Spleen (tissue), 11 donors: ENCODE results near the gene NFKBIZ. TPM values are rescaled to one million over a fixed set of nuclear protein-coding genes. Genes with fewer than 3 reads are reported as not detected.
"Not testable (repeated sequence)": the region's sequence is repeated elsewhere in the genome, so short reads cannot be mapped to it uniquely, and the experiment has no call there.

Experiments used
- DNase-seq: peaks from one replicate; pipeline ENCODE4 v3.0.0-alpha.2; 2020
- H3K27ac ChIP-seq, 8 donors: fragments of 200-600 bp; sonication (generic) in 7 of 8; 1 replicate in 4 of 8; 2 replicates in 4 of 8; pipeline versions ENCODE4 v1.5.0 to v1.8.0; 2016 to 2021; ENCODE audit warnings: inconsistent platforms in 4 of 8, mild to moderate bottlenecking in 4 of 8, moderate library complexity in 1 of 8
- H3K27me3 ChIP-seq, 7 donors: fragments of 200-600 bp; sonication (generic) in 6 of 7; replicated peaks in 1 of 7; 1 replicate in 4 of 7; 2 replicates in 3 of 7; pipeline versions ENCODE4 v1.5.0 to v1.8.0; 2016 to 2021; ENCODE audit warnings: inconsistent platforms in 3 of 7, mild to moderate bottlenecking in 1 of 7
- H3K36me3 ChIP-seq, 6 donors: fragments of 200-600 bp; sonication (generic) in 5 of 6; 1 replicate in 4 of 6; 2 replicates in 2 of 6; pipeline versions ENCODE4 v1.5.0 to v1.8.0; 2016 to 2021; ENCODE audit warnings: inconsistent platforms in 2 of 6
- H3K4me1 ChIP-seq, 6 donors: fragments of 200-600 bp; sonication (generic) in 5 of 6; 1 replicate in 3 of 6; 2 replicates in 3 of 6; pipeline versions ENCODE4 v1.5.0 to v1.8.0; 2016 to 2021; ENCODE audit warnings: inconsistent platforms in 3 of 6
- H3K4me3 ChIP-seq, 8 donors: fragments of 200-600 bp; sonication (generic) in 7 of 8; 1 replicate in 4 of 8; 2 replicates in 4 of 8; pipeline versions ENCODE4 v1.5.0 to v1.8.0; 2016 to 2021; ENCODE audit warnings: inconsistent platforms in 4 of 8, mild to moderate bottlenecking in 4 of 8, moderate library complexity in 2 of 8
- H3K9me3 ChIP-seq, 8 donors: fragments of 200-600 bp; sonication (generic) in 7 of 8; 1 replicate in 4 of 8; 2 replicates in 4 of 8; pipeline versions ENCODE4 v1.5.0 to v1.8.0; 2016 to 2021; ENCODE audit warnings: inconsistent platforms in 4 of 8
- POLR2A ChIP-seq, 3 donors: fragments of 450-650 bp; IDR thresholded peaks; one replicate each; pipeline ENCODE4 v1.5.1; 2017; ENCODE audit warnings: antibody characterized with exemption in 3 of 3, mild to moderate bottlenecking in 1 of 3
- POLR2AphosphoS5 ChIP-seq, 3 donors: sonication (generic); formaldehyde crosslinking; IDR thresholded peaks; one replicate each; pipeline ENCODE4 v1.5.1; 2017; ENCODE audit warnings: antibody characterized with exemption in 3 of 3
- WGBS, 5 donors: extraction: QIAGEN DNeasy Blood & Tissue Kit in 3 of 5; methylation state at CpG; one replicate each; pipeline versions ENCODE4 v1.1.5 to v1.1.7; 2013 to 2018; 5-methylcytosine and 5-hydroxymethylcytosine counted together
- intact Hi-C: fragments of 100-400 bp; cut with DNase I; formaldehyde crosslinking; loops from one replicate; pipeline ENCODE4 v1.15.0; 2023; ENCODE audit warnings: low total_unique reads
- polyA plus RNA-seq, 3 donors: library from polyadenylated mRNA; stranded (reverse); fragments of 200-250 nt; gene quantifications; one replicate each; pipeline ENCODE4 v1.2.1, GENCODE V29; 2013
- total RNA-seq, 7 donors: library from RNA; depleted of rRNA in 3 of 7; stranded (reverse); fragments of >200 nt in 3 of 7; fragmentation: NEBNext Ultra II Directional in 4 of 7; extraction: Animal tissue kit (Norgen Biotek cat#: 25700) in 4 of 7; gene quantifications; one replicate each; pipeline versions ENCODE4 v1.1.0 to v1.2.1, GENCODE V29; 2016 to 2021
- TF ChIP-seq, protein P1 (sequence below), 11 experiments: fragments of 200-600 bp in 7 of 11; fragments of 450-650 bp in 4 of 11; sonication (generic) in 4 of 11; IDR thresholded peaks in 8 of 11; conservative IDR thresholded peaks in 3 of 11; 1 replicate in 7 of 11; 2 replicates in 4 of 11; pipeline versions ENCODE4 v1.4.0 to v1.8.0; 2016 to 2021; ENCODE audit warnings: antibody characterized with exemption in 11 of 11, inconsistent platforms in 4 of 11, mild to moderate bottlenecking in 1 of 11
- donor health status: healthy with polysubstance abuse.
- donor health status: DM: no; HTN: no; CAD: no; lungs with moderate emphysema.
- donor health status: DM: no; HTN: no; CAD: no.
- donor health status: Bipolar disorder and iron deficiency.
- donor health status: healthy.
- donor health status: DM: no; HTN: no; CAD: no.
- donor health status: DM: yes; HTN: yes; CAD: no.

NFKBIZ gene
- total and polyA plus RNA-seq, 10 donors, result 11.6 to 220 (median 90.1) TPM

DNA sequence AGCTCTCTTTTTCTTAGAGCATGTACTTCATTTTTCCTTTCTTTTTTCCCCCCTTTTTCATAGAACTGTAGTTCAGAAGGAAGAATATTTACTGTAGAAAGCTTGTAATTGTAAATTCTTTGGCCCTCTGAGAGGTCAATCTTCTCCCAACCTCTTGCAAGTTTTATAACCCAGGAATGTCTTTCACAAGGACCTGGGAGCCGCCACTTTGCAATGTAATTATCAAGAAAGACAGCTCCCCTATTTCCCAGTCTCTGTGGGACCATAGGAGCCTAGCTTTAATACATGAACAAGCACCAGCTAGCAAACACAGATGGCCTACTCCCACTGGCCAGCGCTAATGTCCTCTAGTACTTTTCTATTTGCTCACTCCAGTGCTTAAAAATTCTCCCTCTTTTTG lies 51.4 kb downstream of the NFKBIZ start:
- 72 to 98% (median 97%) methylated on average over 2 of the region's 2 CpGs for WGBS, 5 donors
- intact Hi-C loops, result no loop called here
- DNase-seq, result no peak
- H3K4me3 ChIP-seq, result no peak overlapping the region
- no peaks in the 10 kb centered on the region for H3K27me3 ChIP-seq
- TF ChIP-seq POLR2AphosphoS5 (IDR thresholded peaks at IDR 0.05), result no peak
- TF ChIP-seq, protein P1, sequence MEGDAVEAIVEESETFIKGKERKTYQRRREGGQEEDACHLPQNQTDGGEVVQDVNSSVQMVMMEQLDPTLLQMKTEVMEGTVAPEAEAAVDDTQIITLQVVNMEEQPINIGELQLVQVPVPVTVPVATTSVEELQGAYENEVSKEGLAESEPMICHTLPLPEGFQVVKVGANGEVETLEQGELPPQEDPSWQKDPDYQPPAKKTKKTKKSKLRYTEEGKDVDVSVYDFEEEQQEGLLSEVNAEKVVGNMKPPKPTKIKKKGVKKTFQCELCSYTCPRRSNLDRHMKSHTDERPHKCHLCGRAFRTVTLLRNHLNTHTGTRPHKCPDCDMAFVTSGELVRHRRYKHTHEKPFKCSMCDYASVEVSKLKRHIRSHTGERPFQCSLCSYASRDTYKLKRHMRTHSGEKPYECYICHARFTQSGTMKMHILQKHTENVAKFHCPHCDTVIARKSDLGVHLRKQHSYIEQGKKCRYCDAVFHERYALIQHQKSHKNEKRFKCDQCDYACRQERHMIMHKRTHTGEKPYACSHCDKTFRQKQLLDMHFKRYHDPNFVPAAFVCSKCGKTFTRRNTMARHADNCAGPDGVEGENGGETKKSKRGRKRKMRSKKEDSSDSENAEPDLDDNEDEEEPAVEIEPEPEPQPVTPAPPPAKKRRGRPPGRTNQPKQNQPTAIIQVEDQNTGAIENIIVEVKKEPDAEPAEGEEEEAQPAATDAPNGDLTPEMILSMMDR (IDR thresholded peaks at IDR 0.05 in 8 of 11, conservative IDR thresholded peaks at IDR 0.05 in 3 of 11), result no peak
- no peak for TF ChIP-seq POLR2A (IDR thresholded peaks at IDR 0.05)
- H3K36me3 ChIP-seq, result no peaks in the 10 kb centered on the region
- peaks cover 0 to 35% (median 16%) of the 10 kb centered on the region in 6 donors for H3K4me1 ChIP-seq
- H3K27ac ChIP-seq, result no peak overlapping the region
- H3K9me3 ChIP-seq, result peaks cover 0 to 9% (median 3%) of the 10 kb centered on the region in 8 donors

DNA sequence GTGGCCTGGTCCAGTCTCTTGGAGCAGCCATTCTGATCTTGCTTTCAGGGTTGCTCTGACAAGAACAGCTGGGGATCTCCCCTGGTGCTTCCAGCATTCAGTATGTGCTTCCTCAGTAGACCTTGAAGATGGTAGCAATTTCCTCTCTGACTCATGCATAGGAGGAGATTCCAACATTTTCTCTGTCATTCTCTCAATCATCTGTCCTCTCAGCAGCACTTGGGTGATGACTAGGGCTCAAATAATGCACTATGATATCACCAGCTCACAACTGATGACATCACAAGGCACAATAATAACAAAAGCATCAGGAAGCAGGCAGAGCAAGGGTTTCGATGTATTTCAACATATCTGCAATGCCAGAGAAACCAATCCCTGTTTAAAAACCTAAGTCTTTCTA lies 52.7 kb downstream of the NFKBIZ start:
- no peak for DNase-seq
- no peak overlapping the region for H3K4me3 ChIP-seq
- H3K36me3 ChIP-seq, result no peaks in the 10 kb centered on the region
- intact Hi-C loops, result no loop called here
- peaks cover 0 to 35% (median 16%) of the 10 kb centered on the region in 6 donors for H3K4me1 ChIP-seq
- peaks cover 0 to 11% (median 4%) of the 10 kb centered on the region in 8 donors for H3K9me3 ChIP-seq
- TF ChIP-seq, protein P1 (IDR thresholded peaks at IDR 0.05 in 8 of 11, conservative IDR thresholded peaks at IDR 0.05 in 3 of 11), result no peak
- no peak for TF ChIP-seq POLR2AphosphoS5 (IDR thresholded peaks at IDR 0.05)
- no peak for TF ChIP-seq POLR2A (IDR thresholded peaks at IDR 0.05)
- WGBS, 5 donors, result 38 to 80% (median 52%) methylated on average over 1 of the region's 1 CpG
- H3K27me3 ChIP-seq, result no peaks in the 10 kb centered on the region
- H3K27ac ChIP-seq, result peak overlapping the region in 1 of 8 donors; percentile 15

DNA sequence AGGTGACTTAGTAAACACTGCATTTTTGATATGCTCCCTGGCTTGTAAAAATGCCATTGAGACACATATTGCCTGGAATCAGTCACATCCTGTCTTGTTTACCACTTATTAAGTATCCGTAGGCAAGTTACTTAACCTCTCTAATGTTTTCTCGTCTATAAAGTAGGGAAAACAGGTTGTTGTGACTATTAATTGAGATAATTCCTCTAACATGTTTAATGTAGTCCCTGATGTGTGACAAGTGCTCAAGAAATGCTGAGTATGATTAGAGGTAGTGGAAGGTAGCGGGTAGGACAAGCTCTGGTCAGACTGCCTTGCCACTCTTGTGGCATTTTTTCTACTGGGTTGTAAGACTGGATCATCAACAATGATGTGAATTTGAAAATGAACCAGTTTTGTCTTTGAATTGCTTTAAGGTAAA lies 54.1 kb downstream of the NFKBIZ start:
- no peaks in the 10 kb centered on the region for H3K27me3 ChIP-seq
- no peaks in the 10 kb centered on the region for H3K36me3 ChIP-seq
- H3K27ac ChIP-seq, result no peak overlapping the region
- intact Hi-C loops, result no loop called here
- 80 to 89% (median 82%) methylated on average over 3 of the region's 3 CpGs for WGBS, 5 donors
- H3K4me3 ChIP-seq, result no peak overlapping the region
- DNase-seq, result no peak
- TF ChIP-seq POLR2A (IDR thresholded peaks at IDR 0.05), result no peak
- no peak for TF ChIP-seq POLR2AphosphoS5 (IDR thresholded peaks at IDR 0.05)
- TF ChIP-seq, protein P1 (IDR thresholded peaks at IDR 0.05 in 8 of 11, conservative IDR thresholded peaks at IDR 0.05 in 3 of 11), result no peak
- peaks cover 0 to 8% (median 2%) of the 10 kb centered on the region in 8 donors for H3K9me3 ChIP-seq
- peaks cover 0 to 27% (median 16%) of the 10 kb centered on the region in 6 donors for H3K4me1 ChIP-seq

DNA sequence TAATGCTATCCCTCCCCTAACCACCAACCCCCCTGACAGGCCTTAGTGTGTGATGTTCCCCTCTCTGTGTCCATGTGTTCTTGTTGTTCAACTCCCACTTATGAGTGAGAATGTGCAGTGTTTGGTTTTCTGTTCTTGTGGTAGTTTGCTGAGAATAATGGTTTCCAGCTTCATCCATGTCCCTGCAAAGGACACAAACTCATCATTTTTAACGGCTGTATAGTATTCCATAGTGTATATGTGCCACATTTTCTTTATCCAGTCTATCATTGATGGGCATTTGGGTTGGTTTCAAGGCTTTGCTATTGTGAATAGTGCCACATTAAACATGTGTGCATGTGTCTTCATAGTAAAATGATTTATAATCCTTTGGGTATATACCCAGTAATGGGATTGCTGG lies 56.3 kb downstream of the NFKBIZ start:
- not testable (repeated sequence) for H3K9me3 ChIP-seq, H3K27me3 ChIP-seq
- WGBS, 5 donors, result 85 to 98% (median 89%) methylated on average over 1 of the region's 1 CpG

More for the DNA sequence above, 56.3 kb downstream of the NFKBIZ start:
- H3K27ac ChIP-seq, H3K36me3 ChIP-seq, intact Hi-C loops, DNase-seq, H3K4me3 ChIP-seq: not testable (repeated sequence)
- peaks cover 0 to 13% (median 5%) of the 10 kb centered on the region in 6 donors for H3K4me1 ChIP-seq

Other genes with a start within 250 kb of the NFKBIZ start
- gene ZBTB11, start 172.4 kb upstream of the NFKBIZ start, total RNA-seq, result 10 to 100 TPM; 23.2 to 43.7 (median 26.3) TPM
- gene ZBTB11, start 172.4 kb upstream of the NFKBIZ start, polyA plus RNA-seq, result 1 to 10 TPM; 7.5 to 10.0 (median 9.0) TPM
- gene RPL24, start 162.8 kb upstream of the NFKBIZ start, total RNA-seq, result 100 to 1,000 TPM; 652 to 978 (median 810) TPM
- 1,000 to 10,000 TPM; 2,892 to 4,324 (median 3,948) TPM for gene RPL24, start 162.8 kb upstream of the NFKBIZ start, polyA plus RNA-seq
- 10 to 100 TPM in 3 of 7 donors, 1 to 10 TPM in 4; 8.7 to 18.2 (median 10.0) TPM for gene CEP97, start 124.9 kb upstream of the NFKBIZ start, total RNA-seq
- gene CEP97, start 124.9 kb upstream of the NFKBIZ start, polyA plus RNA-seq, result 1 to 10 TPM in 2 of 3 donors, under 1 TPM in 1; 1.00 to 2.2 (median 1.6) TPM
- gene NXPE3, start 70.3 kb upstream of the NFKBIZ start, total RNA-seq, result 10 to 100 TPM; 21.7 to 39.1 (median 27.1) TPM
- 10 to 100 TPM in 2 of 3 donors, 1 to 10 TPM in 1; 6.9 to 12.0 (median 11.2) TPM for gene NXPE3, start 70.3 kb upstream of the NFKBIZ start, polyA plus RNA-seq